ENCODE results near the gene PCLO. TPM values are rescaled to one million over a fixed set of nuclear protein-coding genes. Genes with fewer than 3 reads are reported as not detected.
"Not testable (repeated sequence)": the region's sequence is repeated elsewhere in the genome, so short reads cannot be mapped to it uniquely, and the experiment has no call there.

The PCLO gene
- total RNA-seq, 3 donors from 2014 or later = 5.3 to 20.9 (median 5.9) TPM

- no peak overlapping the region for H3K27ac ChIP-seq
- TF ChIP-seq POLR2AphosphoS5 (IDR thresholded peaks at IDR 0.05) = no peak
- no peak for TF ChIP-seq CTCF (IDR thresholded peaks at IDR 0.05)
- no peak for TF ChIP-seq POLR2A (IDR thresholded peaks at IDR 0.05)
- intact Hi-C loops (cut with DNase I; ENCODE audit: low total_unique reads) = no loop called here
These were observed 236.2 kb downstream of the PCLO start for GRCh38 chr7:82926477-82926876.

GRCh38 chr7:82925331-82925730, 237.4 kb downstream of the PCLO start:
- Histone ChIP-seq H3K4me3 (no peak overlapping the region), H3K27ac (no peak overlapping the region), H3K9me3 (no peaks in the 10 kb centered on the region), H3K36me3 (no peaks in the 10 kb centered on the region), H3K4me1 (no peaks in the 10 kb centered on the region), H3K27me3 (no peaks in the 10 kb centered on the region)
- DNase-seq (ENCODE audit: low spot score in 2 of 2) = no peak
- no peak for TF ChIP-seq POLR2AphosphoS5 (IDR thresholded peaks at IDR 0.05)
- TF ChIP-seq CTCF (IDR thresholded peaks at IDR 0.05) = no peak
- TF ChIP-seq POLR2A (IDR thresholded peaks at IDR 0.05) = no peak
- intact Hi-C loops (cut with DNase I; ENCODE audit: low total_unique reads) = no loop called here

More at GRCh38 chr7:82926477-82926876, 236.2 kb downstream of the PCLO start:
- Histone ChIP-seq H3K4me3 (no peak overlapping the region), H3K9me3 (no peaks in the 10 kb centered on the region), H3K4me1 (no peaks in the 10 kb centered on the region), H3K27me3 (no peaks in the 10 kb centered on the region), H3K36me3 (no peaks in the 10 kb centered on the region)
- no peak for DNase-seq (ENCODE audit: low spot score in 2 of 2)

GRCh38 chr7:82906502-82906901, 256.2 kb downstream of the PCLO start:
- intact Hi-C loops (cut with DNase I; ENCODE audit: low total_unique reads) = no loop called here
- H3K27me3 ChIP-seq = no peaks in the 10 kb centered on the region
- no peaks in the 10 kb centered on the region for H3K4me1 ChIP-seq
- no peak overlapping the region for H3K4me3 ChIP-seq
- TF ChIP-seq POLR2A (IDR thresholded peaks at IDR 0.05) (no peak), CTCF (IDR thresholded peaks at IDR 0.05) (no peak)
- no peaks in the 10 kb centered on the region for H3K36me3 ChIP-seq
- no peak overlapping the region for H3K27ac ChIP-seq
- DNase-seq (ENCODE audit: low spot score in 2 of 2) = no peak
- no peaks in the 10 kb centered on the region for H3K9me3 ChIP-seq

- Histone ChIP-seq H3K4me3 (no peak overlapping the region), H3K27ac (no peak overlapping the region), H3K9me3 (no peaks in the 10 kb centered on the region), H3K4me1 (no peaks in the 10 kb centered on the region), H3K36me3 (no peaks in the 10 kb centered on the region), H3K27me3 (no peaks in the 10 kb centered on the region)
- no peak for DNase-seq (ENCODE audit: low spot score in 2 of 2)
- no peak for TF ChIP-seq CTCF (IDR thresholded peaks at IDR 0.05)
- TF ChIP-seq POLR2AphosphoS5 (IDR thresholded peaks at IDR 0.05) = no peak
- TF ChIP-seq POLR2A (IDR thresholded peaks at IDR 0.05) = no peak
- intact Hi-C loops (cut with DNase I; ENCODE audit: low total_unique reads) = no loop called here
These were observed 257.8 kb downstream of the PCLO start for GRCh38 chr7:82904871-82905270.

GRCh38 chr7:82901098-82901497, 261.6 kb downstream of the PCLO start:
- H3K4me1 ChIP-seq; DNase-seq (ENCODE audit: low spot score in 2 of 2); H3K27me3 ChIP-seq; H3K4me3 ChIP-seq; H3K9me3 ChIP-seq; H3K36me3 ChIP-seq; intact Hi-C loops (cut with DNase I; ENCODE audit: low total_unique reads); H3K27ac ChIP-seq: not testable (repeated sequence)

GRCh38 chr7:82897500-82897899, 265.2 kb downstream of the PCLO start:
- no peak overlapping the region for H3K4me3 ChIP-seq
- no peaks in the 10 kb centered on the region for H3K4me1 ChIP-seq
- H3K36me3 ChIP-seq = no peaks in the 10 kb centered on the region
- no peaks in the 10 kb centered on the region for H3K9me3 ChIP-seq
- no peak for DNase-seq (ENCODE audit: low spot score in 2 of 2)
- H3K27me3 ChIP-seq = no peaks in the 10 kb centered on the region
- TF ChIP-seq CTCF (IDR thresholded peaks at IDR 0.05) (no peak), POLR2AphosphoS5 (IDR thresholded peaks at IDR 0.05) (no peak), POLR2A (IDR thresholded peaks at IDR 0.05) (no peak)
- H3K27ac ChIP-seq = no peak overlapping the region
- intact Hi-C loops (cut with DNase I; ENCODE audit: low total_unique reads) = no loop called here

- H3K27me3 ChIP-seq; H3K27ac ChIP-seq; intact Hi-C loops (cut with DNase I; ENCODE audit: low total_unique reads); DNase-seq (ENCODE audit: low spot score in 2 of 2); H3K4me1 ChIP-seq; H3K36me3 ChIP-seq; H3K9me3 ChIP-seq; H3K4me3 ChIP-seq: not testable (repeated sequence)
These were observed 268.3 kb downstream of the PCLO start for GRCh38 chr7:82894341-82894740.
